T1000 (cell line): ENCODE measurements around the gene FHIT.
"Not testable (repeated sequence)": the region's sequence is repeated elsewhere in the genome, so short reads cannot be mapped to it uniquely, and the experiment has no call there.

Experiments used
- DNase-seq: peaks from one replicate; lab custom pipeline; 2025; ENCODE audit warnings: mixed read lengths; lab: John Stamatoyannopoulos, UW

The FHIT gene

GRCh38 chr3:60557122-60557521 lies 694.1 kb downstream of the FHIT start:
- DNase-seq, result no peak

DNA sequence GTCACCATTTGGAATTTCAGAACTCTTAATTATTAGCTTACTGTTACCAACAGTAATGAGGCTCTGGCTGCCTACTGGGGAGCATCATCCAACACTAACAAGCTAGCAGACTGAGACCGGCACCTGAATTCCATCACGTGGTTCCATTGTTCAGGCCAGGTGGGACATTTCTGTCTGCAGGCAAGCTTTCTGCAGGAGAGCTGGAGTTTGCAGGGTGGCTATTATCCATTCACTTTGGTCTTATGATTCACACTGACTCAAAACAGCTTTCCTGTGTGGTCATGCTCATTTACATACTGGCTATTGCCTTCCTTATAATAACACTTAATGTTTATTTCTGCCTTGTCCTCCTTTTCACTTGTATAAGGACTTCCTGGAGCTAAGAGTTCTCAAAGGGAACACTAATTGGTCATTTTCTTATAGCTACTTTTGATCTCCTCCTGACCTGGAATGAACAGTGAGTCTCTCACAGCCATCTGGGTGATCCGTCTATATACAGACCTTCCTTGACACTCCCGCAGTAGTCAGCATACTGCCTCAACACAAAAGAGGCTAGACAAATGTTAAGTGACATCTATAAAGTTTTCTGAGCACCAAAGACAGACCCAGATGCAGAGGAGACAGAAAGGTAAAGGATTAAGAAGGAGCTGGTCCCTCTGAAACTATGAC lies 695.4 kb downstream of the FHIT start:
- no peak for DNase-seq

GRCh38 chr3:60553144-60553543 lies 698.1 kb downstream of the FHIT start:
- no peak for DNase-seq

DNA sequence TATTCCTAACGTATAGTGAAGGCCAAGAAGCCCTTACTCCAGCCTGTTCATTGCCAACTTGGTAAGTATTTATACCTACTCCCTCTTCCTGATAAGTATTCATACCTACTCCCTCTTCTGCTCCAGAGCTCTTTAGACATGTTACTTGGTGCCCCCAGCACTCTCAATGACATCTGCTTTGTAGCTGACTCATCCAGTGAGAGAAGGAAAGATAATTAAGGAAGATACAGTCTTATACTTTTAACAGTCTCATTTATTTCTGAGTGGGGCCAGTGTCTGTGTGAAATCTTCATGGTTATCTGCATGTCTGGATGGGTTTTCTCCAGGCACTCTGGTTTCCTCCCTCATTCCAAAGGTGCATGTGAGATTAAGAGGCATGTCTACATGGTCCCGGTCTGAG lies 698.7 kb downstream of the FHIT start:
- no peak for DNase-seq

- peak; percentile 18 for DNase-seq
These were observed 699.6 kb downstream of the FHIT start for GRCh38 chr3:60551455-60552209.

DNA sequence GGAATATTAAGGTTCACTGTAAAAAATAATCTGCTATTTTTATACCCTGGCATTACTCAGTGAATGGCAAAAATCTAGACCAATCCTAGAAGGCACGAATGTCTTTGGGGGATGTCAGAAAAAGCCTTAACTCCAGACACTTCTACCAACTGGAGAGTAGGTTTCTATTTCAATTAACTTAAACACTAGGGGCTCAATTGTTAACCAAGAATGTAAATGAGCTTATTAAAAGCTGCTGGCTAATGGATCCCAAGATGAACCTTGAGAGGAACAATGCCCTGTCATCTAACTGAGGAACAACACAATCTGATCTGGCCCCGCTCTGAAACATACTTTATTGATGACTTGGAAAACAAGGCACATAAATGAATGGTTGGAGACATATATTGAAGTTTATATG lies 701.4 kb downstream of the FHIT start:
- no peak for DNase-seq

- no peak for DNase-seq
These were observed 708.3 kb downstream of the FHIT start for GRCh38 chr3:60542995-60543394.

DNA sequence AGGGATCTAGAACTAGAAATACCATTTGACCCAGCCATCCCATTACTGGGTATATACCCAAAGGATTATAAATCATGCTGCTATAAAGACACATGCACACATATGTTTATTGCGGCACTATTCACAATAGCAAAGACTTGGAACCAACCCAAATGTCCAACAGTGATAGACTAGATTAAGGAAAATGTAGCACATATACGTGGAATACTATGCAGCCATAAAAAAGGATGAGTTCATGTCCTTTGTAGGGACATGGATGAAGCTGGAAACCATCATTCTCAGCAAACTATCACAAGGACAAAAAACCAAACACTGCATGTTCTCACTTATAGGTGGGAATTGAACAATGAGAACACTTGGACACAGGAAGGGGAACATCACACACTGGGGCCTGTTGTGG lies 711.9 kb downstream of the FHIT start:
- not testable (repeated sequence) for DNase-seq

- DNase-seq, result no peak
These were observed 714.8 kb downstream of the FHIT start for GRCh38 chr3:60536420-60536819.

- no peak for DNase-seq
These were observed 719.5 kb downstream of the FHIT start for GRCh38 chr3:60531759-60532158.

GRCh38 chr3:60528651-60529050 lies 722.6 kb downstream of the FHIT start:
- DNase-seq, result no peak

DNA sequence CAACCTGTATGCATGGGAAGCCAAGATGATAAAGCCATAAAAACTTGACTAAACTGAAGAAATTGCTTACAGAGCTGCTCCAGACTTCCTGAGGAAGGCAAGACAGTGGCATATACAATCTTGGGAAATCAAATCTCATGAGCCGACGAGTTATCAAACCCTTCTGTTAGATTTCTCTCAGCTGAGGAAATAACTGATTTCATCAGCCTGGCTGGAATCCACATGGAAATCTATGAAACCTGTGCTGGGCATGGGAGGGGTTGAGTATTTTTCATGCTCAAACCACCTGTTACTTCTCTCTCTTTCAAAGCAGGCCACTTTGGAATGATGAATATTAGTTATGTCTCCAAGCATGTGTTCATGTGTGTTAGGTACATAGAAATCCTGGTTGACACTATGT lies 727.7 kb downstream of the FHIT start:
- no peak for DNase-seq

GRCh38 chr3:60517134-60517533 lies 734.1 kb downstream of the FHIT start:
- no peak for DNase-seq

GRCh38 chr3:60514866-60515265 lies 736.4 kb downstream of the FHIT start:
- DNase-seq, result no peak

GRCh38 chr3:60514085-60514649 lies 737.1 kb downstream of the FHIT start:
- DNase-seq, result no peak

- DNase-seq, result no peak
These were observed 738.0 kb downstream of the FHIT start for GRCh38 chr3:60513241-60513640.

GRCh38 chr3:60512506-60512905 lies 738.7 kb downstream of the FHIT start:
- no peak for DNase-seq

GRCh38 chr3:60509471-60509870 lies 741.8 kb downstream of the FHIT start:
- DNase-seq, result no peak

DNA sequence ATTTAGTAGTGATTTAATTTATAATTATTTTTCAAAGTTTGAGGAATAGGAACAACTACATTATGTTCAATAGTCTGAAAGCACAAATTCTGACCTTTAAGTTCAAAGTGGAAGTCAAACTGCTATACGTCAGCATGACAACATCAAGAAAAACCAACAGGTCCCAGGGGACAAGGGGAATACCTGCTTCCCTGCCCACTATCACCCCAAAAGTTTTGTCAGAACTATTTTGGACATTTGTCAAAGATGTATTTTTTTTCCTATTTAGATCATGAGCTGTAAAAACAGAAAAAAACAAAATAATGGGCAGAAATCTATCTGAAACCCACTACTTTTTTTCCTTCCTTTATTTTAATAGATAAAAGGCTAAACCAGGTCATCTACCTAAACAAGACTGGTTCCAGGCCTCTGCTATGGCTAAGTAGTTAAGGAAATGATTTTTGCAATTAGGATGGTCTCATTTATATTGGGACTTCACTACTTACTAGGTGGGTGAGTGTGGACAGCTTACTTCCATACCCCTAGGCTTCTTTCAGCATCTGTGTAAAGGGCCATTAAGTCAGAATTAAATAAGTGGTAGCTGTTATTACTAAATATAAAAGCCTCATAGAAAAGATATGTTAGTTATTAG lies 746.3 kb downstream of the FHIT start:
- no peak for DNase-seq

- no peak for DNase-seq
These were observed 749.9 kb downstream of the FHIT start for GRCh38 chr3:60501314-60501713.

GRCh38 chr3:60497902-60498301 lies 753.4 kb downstream of the FHIT start:
- no peak for DNase-seq

DNA sequence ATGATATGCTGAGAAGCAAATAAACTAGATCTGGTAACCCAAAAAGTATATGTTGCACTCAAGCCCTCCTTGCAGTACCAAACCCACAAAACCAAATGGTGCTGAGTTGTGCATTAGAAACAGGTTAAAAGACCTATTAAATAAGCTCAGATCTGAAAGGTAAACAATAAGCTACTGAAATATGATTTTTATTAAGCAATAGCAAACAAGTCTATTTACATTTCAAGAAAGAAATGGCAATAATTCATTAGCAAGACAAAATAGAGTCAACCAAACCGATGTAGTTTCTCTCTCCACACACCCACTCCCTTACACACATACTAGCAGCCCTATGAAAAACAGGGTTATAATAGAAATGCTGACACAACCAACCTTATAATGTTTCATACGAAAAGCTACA lies 760.3 kb downstream of the FHIT start:
- DNase-seq, result no peak

GRCh38 chr3:60475096-60475495 lies 776.2 kb downstream of the FHIT start:
- DNase-seq, result no peak
